Endothelial cell of umbilical vein (primary cell): Measurements from ENCODE around the gene RNH1. TPM values are rescaled to one million over a fixed set of nuclear protein-coding genes. Genes with fewer than 3 reads are reported as not detected.

Experiments used
- BruUV-seq: library from RNA; stranded (reverse); fragments of 400-500 nt; replicated peaks from 2 replicates; lab custom pipeline; 2021; lab: Mats Ljungman, UMichigan
- CTCF ChIA-PET: fragments of 300-600, 350-600 bp; sonication (Branson Sonifier 250); formaldehyde crosslinking; loops from one replicate; lab custom pipeline; 2021; ENCODE audit warnings: antibody characterized with exemption, inconsistent platforms; lab: Charles Lee
- POLR2A ChIA-PET: fragments of 300-600, 350-600 bp; sonication (Branson Sonifier 250); formaldehyde crosslinking; loops from one replicate; lab custom pipeline; 2021; ENCODE audit warnings: antibody characterized with exemption, inconsistent platforms; lab: Charles Lee
- DNase-seq: peaks from one replicate; pipeline ENCODE4 v3.0.0-alpha.2; 2011; ENCODE audit warnings: low read depth, low spot score
- FAIRE-seq: peaks from 2 replicates; lab custom pipeline; 2011; peaks lifted over from hg19 to GRCh38; lab: Jason Lieb, UNC
- H2AFZ ChIP-seq: 2 replicates; pipeline ENCODE4 v1.6.0; 2012; ENCODE audit warnings: low read depth, low read length, control low read depth, inconsistent platforms
- H3K27ac ChIP-seq: 2 replicates; pipeline ENCODE4 v1.5.1; 2011; ENCODE audit warnings: low read depth, mild to moderate bottlenecking, control low read depth, low read length, moderate library complexity; ENCODE audit not compliant: insufficient read depth
- H3K27me3 ChIP-seq, 2 experiments: 2 replicates each; pipeline versions ENCODE4 v1.6.0 to v1.6.1; 2011; ENCODE audit warnings: low read length in 2 of 2, mixed read lengths in 1 of 2; ENCODE audit not compliant: control insufficient read depth in 2 of 2, insufficient read depth in 2 of 2
- H3K36me3 ChIP-seq, 2 experiments: 2 replicates in 1 of 2; 3 replicates in 1 of 2; pipeline ENCODE4 v1.5.1; 2011; ENCODE audit warnings: low read length in 2 of 2, mild to moderate bottlenecking in 1 of 2, moderate library complexity in 1 of 2; ENCODE audit not compliant: control insufficient read depth in 2 of 2, insufficient read depth in 2 of 2; ENCODE audit errors: extremely low read depth in 1 of 2
- H3K4me1 ChIP-seq: 3 replicates; pipeline ENCODE4 v1.5.1; 2011; ENCODE audit warnings: mild to moderate bottlenecking, low read length; ENCODE audit not compliant: control insufficient read depth, insufficient read depth; ENCODE audit errors: extremely low read depth
- H3K4me2 ChIP-seq: 2 replicates; pipeline ENCODE4 v1.6.1; 2011; ENCODE audit warnings: low read length, control low read depth, mixed read lengths; ENCODE audit not compliant: insufficient read depth
- H3K4me3 ChIP-seq, 3 experiments: fragments of 200-600 bp in 1 of 3; sonication (generic), shearing (Covaris generic) in 1 of 3; replicated peaks in 1 of 3; 2 replicates each; pipeline ENCODE4 v1.5.1; 2011 to 2016; ENCODE audit warnings: control low read depth in 3 of 3, low read length in 3 of 3, mild to moderate bottlenecking in 2 of 3, inconsistent platforms in 1 of 3, low read depth in 1 of 3, moderate library complexity in 1 of 3; ENCODE audit not compliant: insufficient read depth in 1 of 3
- H3K79me2 ChIP-seq: 2 replicates; pipeline ENCODE4 v1.6.0; 2012; ENCODE audit warnings: low read length, inconsistent platforms; ENCODE audit not compliant: control insufficient read depth, insufficient read depth
- H3K9ac ChIP-seq: replicated peaks from 2 replicates; pipeline ENCODE3; 2011; ENCODE audit warnings: low read length, control low read depth; ENCODE audit not compliant: insufficient read depth; ENCODE audit errors: extremely low read depth
- H3K9me1 ChIP-seq: replicated peaks from 3 replicates; pipeline ENCODE4 v1.6.0; 2011; ENCODE audit warnings: mild to moderate bottlenecking, low read length; ENCODE audit not compliant: control insufficient read depth, insufficient read depth; ENCODE audit errors: extremely low read depth
- H3K9me3 ChIP-seq: replicated peaks from 2 replicates; pipeline ENCODE4 v1.5.1; 2012; ENCODE audit warnings: low read length, inconsistent platforms; ENCODE audit not compliant: control insufficient read depth, insufficient read depth
- H4K20me1 ChIP-seq: replicated peaks from 2 replicates; pipeline ENCODE3; 2011; ENCODE audit warnings: mild to moderate bottlenecking, low read length; ENCODE audit not compliant: control insufficient read depth, insufficient read depth; ENCODE audit errors: extremely low read depth
- EZH2 ChIP-seq: IDR thresholded peaks from 2 replicates; pipeline ENCODE4 v1.6.1; 2012; ENCODE audit warnings: borderline replicate concordance, low read depth, mild to moderate bottlenecking, moderate library complexity, low read length, inconsistent platforms; ENCODE audit not compliant: severe bottlenecking
- FOS ChIP-seq: IDR thresholded peaks from 2 replicates; pipeline ENCODE4 v1.6.1; 2011; ENCODE audit warnings: mild to moderate bottlenecking, low read length, moderate library complexity, borderline replicate concordance; ENCODE audit not compliant: insufficient read depth
- GATA2 ChIP-seq: IDR thresholded peaks from 2 replicates; pipeline ENCODE4 v1.7.0; 2011; ENCODE audit warnings: low read depth, mild to moderate bottlenecking, moderate library complexity, mixed read lengths, low read length; ENCODE audit not compliant: insufficient read length, insufficient read depth
- JUN ChIP-seq: IDR thresholded peaks from 2 replicates; pipeline ENCODE4 v1.6.1; 2011; ENCODE audit warnings: borderline replicate concordance, low read depth; ENCODE audit not compliant: insufficient read length, insufficient read depth
- POLR2AphosphoS5 ChIP-seq: IDR thresholded peaks from 2 replicates; pipeline ENCODE4 v1.6.1; 2012; ENCODE audit warnings: low read depth, mild to moderate bottlenecking, control low read depth, low read length, moderate library complexity; ENCODE audit not compliant: insufficient read depth
- dilution Hi-C: fragments of 300-500 bp; cut with MboI; formaldehyde crosslinking; loops from one replicate; pipeline ENCODE4 v1.15.0; 2019; ENCODE audit warnings: low sequenced_read_pairs; ENCODE audit not compliant: extremely low pct_ligation_motif_present
- intact Hi-C: fragments of 100-400 bp; cut with micrococcal nuclease; formaldehyde crosslinking; loops from one replicate; pipeline ENCODE4 v1.10.0; 2022
- polyA plus RNA-seq, 4 experiments: library from polyadenylated mRNA; depleted of rRNA in 3 of 4; stranded (reverse) in 3 of 4; unstranded in 1 of 4; fragments of >200 nt; gene quantifications; 2 replicates each; pipeline versions ENCODE4 v1.2.1 to v1.2.3, GENCODE V29; 2011 to 2012; ENCODE audit warnings: missing spikeins in 1 of 4
- total RNA-seq: library from RNA; stranded (reverse); gene quantifications from 2 replicates; pipeline ENCODE4 v1.2.3, GENCODE V29; 2021

RNH1 gene
- total and polyA plus RNA-seq, 2 donors (not counting 3 experiments of a cell fraction or from before 2014, with no cell fraction given), result 144 to 198 TPM

GRCh38 chr11:555780-556661 lies 49.0 kb upstream of the RNH1 start:
- BruUV-seq, result no TSS peak
- Histone ChIP-seq H3K27ac (no peak overlapping the region), H3K4me1 (peaks cover 6% of the 10 kb centered on the region), H3K9me1 (no peaks in the 10 kb centered on the region), H3K27me3 (peaks cover 13 to 21% of the 10 kb centered on the region in 2 experiments), H4K20me1 (no peaks in the 10 kb centered on the region), H3K79me2 (no peaks in the 10 kb centered on the region), H3K4me2 (no peak overlapping the region), H2AFZ (no peak overlapping the region), H3K9me3 (no peaks in the 10 kb centered on the region), H3K4me3 (no peak overlapping the region), H3K36me3 (no peaks in the 10 kb centered on the region), H3K9ac (no peak overlapping the region)
- dilution Hi-C loops (no loop called here), intact Hi-C loops (loop anchor here (5.0 kb wide), 1 partner anchor 171 kb away; no protein-coding TSS in a partner anchor)
- DNase-seq (no peak), FAIRE-seq (no peak)
- TF ChIP-seq EZH2 (peak; percentile 96), FOS (no peak)
- POLR2A ChIA-PET, result interaction anchor here (0.6 to 1.2 kb wide), 2 partner anchors 15 to 263 kb away, joined by 3 read pairs; partner anchors contain the start of gene PNPLA2
- CTCF ChIA-PET, result interaction anchor here (1.2 to 2.2 kb wide), 4 partner anchors 11 to 170 kb away, joined by 3 to 7 read pairs (median 4); no protein-coding TSS in a partner anchor

- intact Hi-C loops (loop anchor here (5.0 kb wide), 1 partner anchor 172 kb away; no protein-coding TSS in a partner anchor), dilution Hi-C loops (no loop called here)
- no peaks in the 10 kb centered on the region for H3K36me3 ChIP-seq
- no peaks in the 10 kb centered on the region for H4K20me1 ChIP-seq
- TF ChIP-seq GATA2 (no peak), POLR2AphosphoS5 (no peak), JUN (no peak), FOS (no peak)
- no peak for FAIRE-seq
- H3K9me3 ChIP-seq, result no peaks in the 10 kb centered on the region
- no peak overlapping the region for H3K27ac ChIP-seq
- H3K79me2 ChIP-seq, result no peaks in the 10 kb centered on the region
- no peak overlapping the region for H2AFZ ChIP-seq
- peaks cover 13 to 21% of the 10 kb centered on the region in 2 experiments for H3K27me3 ChIP-seq
- no TSS peak for BruUV-seq
- H3K4me1 ChIP-seq, result peaks cover 4% of the 10 kb centered on the region
- H3K4me2 ChIP-seq, result no peak overlapping the region
- no peak overlapping the region for H3K9ac ChIP-seq
- H3K4me3 ChIP-seq, result no peak overlapping the region
- DNase-seq, result no peak
- no peaks in the 10 kb centered on the region for H3K9me1 ChIP-seq
- POLR2A ChIA-PET, result interaction anchor here (0.6 to 1.2 kb wide), 2 partner anchors 16 to 264 kb away, joined by 3 read pairs; partner anchors contain the start of gene PNPLA2
- CTCF ChIA-PET, result interaction anchor here (0.9 to 2.2 kb wide), 9 partner anchors 10 to 171 kb away, joined by 3 to 26 read pairs (median 6); partner anchors contain the start of gene HRAS
These were observed 48.3 kb upstream of the RNH1 start for GRCh38 chr11:555227-555779.
